Ishikawa (cell line): ENCODE measurements around the gene RMND1.
A peak's percentile ranks its signal among the peaks of the same experiment; 100 is the strongest.

Source experiments
- CEBPB ChIP-seq: IDR thresholded peaks from 2 replicates; pipeline ENCODE4 v1.6.1; 2012
- CREB1 ChIP-seq: IDR thresholded peaks from 2 replicates; pipeline ENCODE4 v1.6.1; 2012; ENCODE audit warnings: low read depth
- EGR1 ChIP-seq: IDR thresholded peaks from 2 replicates; pipeline ENCODE4 v1.6.1; 2012
- EP300 ChIP-seq: IDR thresholded peaks from 2 replicates; pipeline ENCODE4 v1.6.1; 2012; ENCODE audit warnings: borderline replicate concordance
- FOXM1 ChIP-seq: IDR thresholded peaks from 2 replicates; pipeline ENCODE4 v1.6.1; 2012; ENCODE audit warnings: low read depth, borderline replicate concordance
- NFIC ChIP-seq: IDR thresholded peaks from 2 replicates; pipeline ENCODE4 v1.6.1; 2012
- RAD21 ChIP-seq: IDR thresholded peaks from 2 replicates; pipeline ENCODE4 v1.6.1; 2012; ENCODE audit warnings: low read depth
- TAF1 ChIP-seq: IDR thresholded peaks from 2 replicates; pipeline ENCODE4 v1.6.1; 2012; ENCODE audit warnings: low read depth, mild to moderate bottlenecking
- TCF12 ChIP-seq: IDR thresholded peaks from 2 replicates; pipeline ENCODE4 v1.6.1; 2012; ENCODE audit warnings: low read depth
- TEAD4 ChIP-seq: IDR thresholded peaks from 2 replicates; pipeline ENCODE4 v1.6.1; 2012
- USF1 ChIP-seq: IDR thresholded peaks from 2 replicates; pipeline ENCODE4 v1.6.1; 2012
- YY1 ChIP-seq: IDR thresholded peaks from 2 replicates; pipeline ENCODE4 v1.6.1; 2012; ENCODE audit warnings: low read depth
- ZBTB7A ChIP-seq: IDR thresholded peaks from 2 replicates; pipeline ENCODE4 v1.6.1; 2012; ENCODE audit warnings: low read depth
- TF ChIP-seq, protein P1 (sequence below): IDR thresholded peaks from 2 replicates; pipeline ENCODE4 v1.6.1; 2012
- TF ChIP-seq, protein P2 (sequence below): IDR thresholded peaks from 2 replicates; pipeline ENCODE4 v1.6.1; 2012; ENCODE audit warnings: low read depth, mild to moderate bottlenecking

RMND1 gene

GRCh38 chr6:151478670-151479069 is 26.7 kb upstream of the RMND1 start:
- TF ChIP-seq EGR1 (no peak), CEBPB (no peak), NFIC (peak; percentile 6; the same call in 1 of the 2 replicates)

GRCh38 chr6:151477726-151478125 is 25.8 kb upstream of the RMND1 start:
- TF ChIP-seq NFIC (no peak), CREB1 (no peak), EP300 (no peak), TAF1 (no peak), FOXM1 (no peak), EGR1 (no peak), CEBPB (no peak), TEAD4 (no peak), TCF12 (no peak), ZBTB7A (no peak)

- TF ChIP-seq EGR1 (no peak), EP300 (no peak), CEBPB (no peak), RAD21 (peak; percentile 67), TEAD4 (no peak), TCF12 (no peak), TAF1 (no peak), USF1 (no peak)
- TF ChIP-seq, protein P1, sequence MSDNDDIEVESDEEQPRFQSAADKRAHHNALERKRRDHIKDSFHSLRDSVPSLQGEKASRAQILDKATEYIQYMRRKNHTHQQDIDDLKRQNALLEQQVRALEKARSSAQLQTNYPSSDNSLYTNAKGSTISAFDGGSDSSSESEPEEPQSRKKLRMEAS, result peak; percentile 27; the same call in 1 of the 2 replicates
These were observed 24.0 kb upstream of the RMND1 start for GRCh38 chr6:151475653-151476523.

DNA sequence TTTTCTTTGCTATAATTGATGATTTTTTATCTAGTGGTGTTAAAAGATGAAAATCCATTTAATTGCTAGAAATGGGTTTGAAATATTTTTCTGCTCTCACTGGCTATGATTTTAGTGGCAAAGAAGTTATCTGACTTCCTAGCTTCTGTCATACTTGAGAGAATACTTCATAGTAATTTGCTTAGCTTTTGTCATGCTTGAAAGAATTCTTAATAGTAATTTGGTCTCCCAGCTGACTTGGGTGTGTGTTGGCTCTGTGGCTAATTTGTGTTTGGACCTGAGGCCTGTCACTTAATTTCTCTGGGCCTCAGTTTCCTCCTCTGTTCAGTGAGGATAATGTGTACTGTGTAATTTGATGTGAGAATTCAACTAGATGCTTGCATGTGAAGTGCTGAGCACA is 12.8 kb upstream of the RMND1 start:
- TF ChIP-seq TCF12 (no peak), RAD21 (no peak), CEBPB (no peak), TEAD4 (no peak), NFIC (no peak), CREB1 (no peak), EP300 (no peak), FOXM1 (no peak), YY1 (no peak), USF1 (no peak), ZBTB7A (no peak), EGR1 (no peak)
- TF ChIP-seq, protein P2, sequence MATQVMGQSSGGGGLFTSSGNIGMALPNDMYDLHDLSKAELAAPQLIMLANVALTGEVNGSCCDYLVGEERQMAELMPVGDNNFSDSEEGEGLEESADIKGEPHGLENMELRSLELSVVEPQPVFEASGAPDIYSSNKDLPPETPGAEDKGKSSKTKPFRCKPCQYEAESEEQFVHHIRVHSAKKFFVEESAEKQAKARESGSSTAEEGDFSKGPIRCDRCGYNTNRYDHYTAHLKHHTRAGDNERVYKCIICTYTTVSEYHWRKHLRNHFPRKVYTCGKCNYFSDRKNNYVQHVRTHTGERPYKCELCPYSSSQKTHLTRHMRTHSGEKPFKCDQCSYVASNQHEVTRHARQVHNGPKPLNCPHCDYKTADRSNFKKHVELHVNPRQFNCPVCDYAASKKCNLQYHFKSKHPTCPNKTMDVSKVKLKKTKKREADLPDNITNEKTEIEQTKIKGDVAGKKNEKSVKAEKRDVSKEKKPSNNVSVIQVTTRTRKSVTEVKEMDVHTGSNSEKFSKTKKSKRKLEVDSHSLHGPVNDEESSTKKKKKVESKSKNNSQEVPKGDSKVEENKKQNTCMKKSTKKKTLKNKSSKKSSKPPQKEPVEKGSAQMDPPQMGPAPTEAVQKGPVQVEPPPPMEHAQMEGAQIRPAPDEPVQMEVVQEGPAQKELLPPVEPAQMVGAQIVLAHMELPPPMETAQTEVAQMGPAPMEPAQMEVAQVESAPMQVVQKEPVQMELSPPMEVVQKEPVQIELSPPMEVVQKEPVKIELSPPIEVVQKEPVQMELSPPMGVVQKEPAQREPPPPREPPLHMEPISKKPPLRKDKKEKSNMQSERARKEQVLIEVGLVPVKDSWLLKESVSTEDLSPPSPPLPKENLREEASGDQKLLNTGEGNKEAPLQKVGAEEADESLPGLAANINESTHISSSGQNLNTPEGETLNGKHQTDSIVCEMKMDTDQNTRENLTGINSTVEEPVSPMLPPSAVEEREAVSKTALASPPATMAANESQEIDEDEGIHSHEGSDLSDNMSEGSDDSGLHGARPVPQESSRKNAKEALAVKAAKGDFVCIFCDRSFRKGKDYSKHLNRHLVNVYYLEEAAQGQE, result no peak

GRCh38 chr6:151461673-151462072 is 9.7 kb upstream of the RMND1 start:
- TF ChIP-seq EP300, result no peak
- no peak for TF ChIP-seq TEAD4
- TF ChIP-seq, protein P1, result no peak
- no peak for TF ChIP-seq CREB1
- TF ChIP-seq TAF1, result no peak

- TF ChIP-seq TEAD4, result no peak
- TF ChIP-seq NFIC, result 0 out of 2 replicates have a peak, but pooled peaks have one; percentile 28
These were observed 963 bp upstream of the RMND1 start for GRCh38 chr6:151452750-151453427.

- no peak for TF ChIP-seq EP300
- TF ChIP-seq TCF12, result no peak
- no peak for TF ChIP-seq ZBTB7A
These were observed 443 bp downstream of the RMND1 start for GRCh38 chr6:151451417-151451949.

GRCh38 chr6:151448623-151449022 is 3.3 kb downstream of the RMND1 start:
- TF ChIP-seq TCF12, result no peak

GRCh38 chr6:151447237-151447636 is 4.7 kb downstream of the RMND1 start:
- TF ChIP-seq TCF12 (no peak), ZBTB7A (no peak), NFIC (no peak), USF1 (no peak), EP300 (no peak), TEAD4 (no peak), EGR1 (no peak), TAF1 (no peak), FOXM1 (no peak), YY1 (no peak), CREB1 (no peak), RAD21 (no peak)
- TF ChIP-seq, protein P2, result no peak
- TF ChIP-seq, protein P1, result no peak
